ENCODE results near the gene TPCN2.

DNA sequence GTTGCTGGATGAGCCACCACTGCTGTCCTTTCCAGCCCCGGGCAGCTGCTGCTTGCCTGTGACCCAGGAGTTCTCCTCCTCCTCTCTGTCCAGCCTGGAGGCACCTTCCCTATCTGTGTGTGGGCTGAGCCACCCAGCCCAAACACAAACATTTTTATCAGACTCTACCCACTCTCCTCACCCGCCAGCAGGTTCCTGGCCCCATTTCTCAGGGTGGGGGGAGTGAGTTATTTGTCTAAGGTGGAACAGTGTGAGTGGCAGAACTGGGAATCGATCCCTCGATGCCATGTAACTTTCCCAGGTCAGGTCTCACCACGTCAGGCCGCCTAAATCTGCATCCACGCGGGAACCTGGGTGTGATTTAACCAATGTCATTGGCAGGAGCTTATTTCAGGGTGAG is 86.2 kb downstream of the TPCN2 start:
- TF ChIP-seq TARDBP (IDR thresholded peaks at IDR 0.05) (no peak), RAD21 (CRISPR knock-in tag; conservative IDR thresholded peaks at IDR 0.05 in 1 of 2, IDR thresholded peaks at IDR 0.05 in 1 of 2) (no peak), POLR2G (IDR thresholded peaks at IDR 0.05; ENCODE audit: low read depth, low read length) (no peak), HNRNPLL (IDR thresholded peaks at IDR 0.05; ENCODE audit: low read depth, low read length, poor library complexity, severe bottlenecking) (no peak)
- TF ChIP-seq, protein P1, sequence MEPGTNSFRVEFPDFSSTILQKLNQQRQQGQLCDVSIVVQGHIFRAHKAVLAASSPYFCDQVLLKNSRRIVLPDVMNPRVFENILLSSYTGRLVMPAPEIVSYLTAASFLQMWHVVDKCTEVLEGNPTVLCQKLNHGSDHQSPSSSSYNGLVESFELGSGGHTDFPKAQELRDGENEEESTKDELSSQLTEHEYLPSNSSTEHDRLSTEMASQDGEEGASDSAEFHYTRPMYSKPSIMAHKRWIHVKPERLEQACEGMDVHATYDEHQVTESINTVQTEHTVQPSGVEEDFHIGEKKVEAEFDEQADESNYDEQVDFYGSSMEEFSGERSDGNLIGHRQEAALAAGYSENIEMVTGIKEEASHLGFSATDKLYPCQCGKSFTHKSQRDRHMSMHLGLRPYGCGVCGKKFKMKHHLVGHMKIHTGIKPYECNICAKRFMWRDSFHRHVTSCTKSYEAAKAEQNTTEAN (CRISPR knock-in tag; IDR thresholded peaks at IDR 0.05): no peak
- TF ChIP-seq, protein P2, sequence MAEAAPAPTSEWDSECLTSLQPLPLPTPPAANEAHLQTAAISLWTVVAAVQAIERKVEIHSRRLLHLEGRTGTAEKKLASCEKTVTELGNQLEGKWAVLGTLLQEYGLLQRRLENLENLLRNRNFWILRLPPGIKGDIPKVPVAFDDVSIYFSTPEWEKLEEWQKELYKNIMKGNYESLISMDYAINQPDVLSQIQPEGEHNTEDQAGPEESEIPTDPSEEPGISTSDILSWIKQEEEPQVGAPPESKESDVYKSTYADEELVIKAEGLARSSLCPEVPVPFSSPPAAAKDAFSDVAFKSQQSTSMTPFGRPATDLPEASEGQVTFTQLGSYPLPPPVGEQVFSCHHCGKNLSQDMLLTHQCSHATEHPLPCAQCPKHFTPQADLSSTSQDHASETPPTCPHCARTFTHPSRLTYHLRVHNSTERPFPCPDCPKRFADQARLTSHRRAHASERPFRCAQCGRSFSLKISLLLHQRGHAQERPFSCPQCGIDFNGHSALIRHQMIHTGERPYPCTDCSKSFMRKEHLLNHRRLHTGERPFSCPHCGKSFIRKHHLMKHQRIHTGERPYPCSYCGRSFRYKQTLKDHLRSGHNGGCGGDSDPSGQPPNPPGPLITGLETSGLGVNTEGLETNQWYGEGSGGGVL (CRISPR knock-in tag; IDR thresholded peaks at IDR 0.05): no peak
- TF ChIP-seq, protein P3, sequence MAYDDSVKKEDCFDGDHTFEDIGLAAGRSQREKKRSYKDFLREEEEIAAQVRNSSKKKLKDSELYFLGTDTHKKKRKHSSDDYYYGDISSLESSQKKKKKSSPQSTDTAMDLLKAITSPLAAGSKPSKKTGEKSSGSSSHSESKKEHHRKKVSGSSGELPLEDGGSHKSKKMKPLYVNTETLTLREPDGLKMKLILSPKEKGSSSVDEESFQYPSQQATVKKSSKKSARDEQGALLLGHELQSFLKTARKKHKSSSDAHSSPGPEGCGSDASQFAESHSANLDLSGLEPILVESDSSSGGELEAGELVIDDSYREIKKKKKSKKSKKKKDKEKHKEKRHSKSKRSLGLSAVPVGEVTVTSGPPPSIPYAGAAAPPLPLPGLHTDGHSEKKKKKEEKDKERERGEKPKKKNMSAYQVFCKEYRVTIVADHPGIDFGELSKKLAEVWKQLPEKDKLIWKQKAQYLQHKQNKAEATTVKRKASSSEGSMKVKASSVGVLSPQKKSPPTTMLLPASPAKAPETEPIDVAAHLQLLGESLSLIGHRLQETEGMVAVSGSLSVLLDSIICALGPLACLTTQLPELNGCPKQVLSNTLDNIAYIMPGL (CRISPR knock-in tag; IDR thresholded peaks at IDR 0.05): no peak
- TF ChIP-seq, protein P4, sequence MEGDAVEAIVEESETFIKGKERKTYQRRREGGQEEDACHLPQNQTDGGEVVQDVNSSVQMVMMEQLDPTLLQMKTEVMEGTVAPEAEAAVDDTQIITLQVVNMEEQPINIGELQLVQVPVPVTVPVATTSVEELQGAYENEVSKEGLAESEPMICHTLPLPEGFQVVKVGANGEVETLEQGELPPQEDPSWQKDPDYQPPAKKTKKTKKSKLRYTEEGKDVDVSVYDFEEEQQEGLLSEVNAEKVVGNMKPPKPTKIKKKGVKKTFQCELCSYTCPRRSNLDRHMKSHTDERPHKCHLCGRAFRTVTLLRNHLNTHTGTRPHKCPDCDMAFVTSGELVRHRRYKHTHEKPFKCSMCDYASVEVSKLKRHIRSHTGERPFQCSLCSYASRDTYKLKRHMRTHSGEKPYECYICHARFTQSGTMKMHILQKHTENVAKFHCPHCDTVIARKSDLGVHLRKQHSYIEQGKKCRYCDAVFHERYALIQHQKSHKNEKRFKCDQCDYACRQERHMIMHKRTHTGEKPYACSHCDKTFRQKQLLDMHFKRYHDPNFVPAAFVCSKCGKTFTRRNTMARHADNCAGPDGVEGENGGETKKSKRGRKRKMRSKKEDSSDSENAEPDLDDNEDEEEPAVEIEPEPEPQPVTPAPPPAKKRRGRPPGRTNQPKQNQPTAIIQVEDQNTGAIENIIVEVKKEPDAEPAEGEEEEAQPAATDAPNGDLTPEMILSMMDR (IDR thresholded peaks at IDR 0.05 in 2 of 3, conservative IDR thresholded peaks at IDR 0.05 in 1 of 3; ENCODE audit: insufficient read depth in 2 of 3, low read depth in 1 of 3, low read length in 3 of 3): no peak
- TF ChIP-seq, protein P5, sequence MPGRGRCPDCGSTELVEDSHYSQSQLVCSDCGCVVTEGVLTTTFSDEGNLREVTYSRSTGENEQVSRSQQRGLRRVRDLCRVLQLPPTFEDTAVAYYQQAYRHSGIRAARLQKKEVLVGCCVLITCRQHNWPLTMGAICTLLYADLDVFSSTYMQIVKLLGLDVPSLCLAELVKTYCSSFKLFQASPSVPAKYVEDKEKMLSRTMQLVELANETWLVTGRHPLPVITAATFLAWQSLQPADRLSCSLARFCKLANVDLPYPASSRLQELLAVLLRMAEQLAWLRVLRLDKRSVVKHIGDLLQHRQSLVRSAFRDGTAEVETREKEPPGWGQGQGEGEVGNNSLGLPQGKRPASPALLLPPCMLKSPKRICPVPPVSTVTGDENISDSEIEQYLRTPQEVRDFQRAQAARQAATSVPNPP (IDR thresholded peaks at IDR 0.05; ENCODE audit: borderline replicate concordance, insufficient read depth, insufficient read length): no peak

Measured in K562 (cell line).